Measurements from ENCODE around the gene GPHA2. TPM values are rescaled to one million over a fixed set of nuclear protein-coding genes. Genes with fewer than 3 reads are reported as not detected.

Gene GPHA2
- total RNA-seq, 2 experiments from 2014 or later = 0.49 to 0.56 TPM

GRCh38 chr11:64925536-64926436, 9.9 kb downstream of the GPHA2 start:
- ATAC-seq (ENCODE audit: poor library complexity) (no peak), DNase-seq (peak in 1 of 14 experiments; percentile 45)
- Mint-ChIP-seq H3K4me3 (peak overlapping the region; percentile 87), H3K36me3 (ENCODE audit: low read depth) (peaks cover 18% of the 10 kb centered on the region), H3K27ac (peak overlapping the region; percentile 97), H3K4me1 (ENCODE audit: low read depth) (peaks cover 13% of the 10 kb centered on the region), H3K27me3 (no peaks in the 10 kb centered on the region), H3K9me3 (no peaks in the 10 kb centered on the region)
- H3K27me3 ChIP-seq (ENCODE audit: control insufficient read depth in 1 of 2, insufficient read depth in 2 of 2, low read length in 2 of 2) = no peaks in the 10 kb centered on the region
- TF ChIP-seq CTCF (IDR thresholded peaks at IDR 0.05) = no peak
- H3K4me3 ChIP-seq (ENCODE audit: low read length) = peak overlapping the region; percentile 69
- POLR2A ChIA-PET = interaction anchor here (1.1 to 2.5 kb wide), 7 partner anchors 10 to 209 kb away, joined by 4 to 13 read pairs (median 8); partner anchors contain the start of genes EHD1, SF1, SNX15 and ZNHIT2
- intact Hi-C loops (cut with DNase I, micrococcal nuclease) = no loop called here
- peaks cover 30% of the 10 kb centered on the region for H3K4me1 ChIP-seq (ENCODE audit: insufficient read depth, low read length)
- H3K27ac ChIP-seq (ENCODE audit: low read depth in 1 of 2, low read length in 2 of 2) = no peak overlapping the region
- H3K36me3 ChIP-seq (ENCODE audit: insufficient read depth, low read length) = peaks cover 18% of the 10 kb centered on the region
- H3K9me3 ChIP-seq (ENCODE audit: control insufficient read depth in 1 of 2, insufficient read depth in 1 of 2, low read length in 2 of 2) = no peaks in the 10 kb centered on the region
- CTCF ChIA-PET = no interaction called here

- Histone ChIP-seq H3K9me3 (ENCODE audit: control insufficient read depth in 1 of 2, insufficient read depth in 1 of 2, low read length in 2 of 2) (no peaks in the 10 kb centered on the region), H3K27me3 (ENCODE audit: control insufficient read depth in 1 of 2, insufficient read depth in 2 of 2, low read length in 2 of 2) (no peaks in the 10 kb centered on the region), H3K4me1 (ENCODE audit: insufficient read depth, low read length) (peaks cover 30% of the 10 kb centered on the region), H3K36me3 (ENCODE audit: insufficient read depth, low read length) (peaks cover 11% of the 10 kb centered on the region), H3K4me3 (ENCODE audit: low read length) (peak overlapping the region; percentile 69), H3K27ac (ENCODE audit: low read depth in 1 of 2, low read length in 2 of 2) (peak overlapping the region in 1 of 2 donors; percentile 73)
- CTCF ChIA-PET = interaction anchor here (1.3 to 1.4 kb wide), 2 partner anchors 80 to 89 kb away, joined by 3 to 8 read pairs; partner anchors contain the start of genes ARL2 and CDC42BPG
- Mint-ChIP-seq H3K4me1 (ENCODE audit: low read depth) (peaks cover 13% of the 10 kb centered on the region), H3K27me3 (no peaks in the 10 kb centered on the region), H3K9me3 (no peaks in the 10 kb centered on the region), H3K36me3 (ENCODE audit: low read depth) (peaks cover 9% of the 10 kb centered on the region), H3K4me3 (peak overlapping the region; percentile 87), H3K27ac (peak overlapping the region; percentile 97)
- TF ChIP-seq CTCF (IDR thresholded peaks at IDR 0.05) = no peak
- intact Hi-C loops (cut with DNase I, micrococcal nuclease) = loop anchor here in 1 of 2 experiments (1.0 to 5.0 kb wide), 5 partner anchors 47 to 238 kb away; partner anchors contain the start of genes CDCA5, EHD1, SNX15 and ZFPL1
- no peak for ATAC-seq (ENCODE audit: poor library complexity)
- POLR2A ChIA-PET = interaction anchor here (0.6 to 2.5 kb wide), 15 partner anchors 9 to 210 kb away, joined by 3 to 15 read pairs (median 7); partner anchors contain the start of genes ARL2, EHD1, FAU and MAJIN
- DNase-seq = no peak
Observed at GRCh38 chr11:64924910-64925284, 10.8 kb downstream of the GPHA2 start.
